HCT116 (cell line): ENCODE data around the gene INTS3. TPM values are rescaled to one million over a fixed set of nuclear protein-coding genes. Genes with fewer than 3 reads are reported as not detected.

Experiments
- ATAC-seq: fragments of 200-7000 bp; cut with Tn5 transposase; 2 replicates; pipeline ENCODE4 v1.9.1; 2020; ENCODE audit warnings: mild to moderate bottlenecking, moderate library complexity
- BruUV-seq: library from RNA; stranded (reverse); fragments of 400-500 nt; replicated peaks from 2 replicates; lab custom pipeline; 2021; lab: Mats Ljungman, UMichigan
- CTCF ChIA-PET: fragments of 300-600 bp; sonication (Branson Sonifier 250); formaldehyde crosslinking; loops from one replicate; lab custom pipeline; 2021; ENCODE audit warnings: antibody characterized with exemption; lab: Charles Lee
- POLR2A ChIA-PET: fragments of 300-600, 350-600 bp; sonication (Branson Sonifier 250); formaldehyde crosslinking; loops from one replicate; lab custom pipeline; 2021; ENCODE audit warnings: antibody characterized with exemption; lab: Charles Lee
- RAD21 ChIA-PET, 2 experiments: fragments of 300-600 bp; sonication (Branson Sonifier 250); formaldehyde crosslinking; loops; one replicate each; lab custom pipeline; 2023; ENCODE audit warnings: low total read pairs in 2 of 2; ENCODE audit not compliant: uncharacterized antibody in 2 of 2, unreplicated experiment in 2 of 2, low non-redundant PET in 1 of 2; lab: Charles Lee
- DNase-seq: peaks from one replicate; pipeline ENCODE4 v3.0.0-alpha.2; 2010; ENCODE audit warnings: low read depth, low spot score
- H2AFZ ChIP-seq: fragments of 200-600 bp; shearing (Covaris generic), sonication (generic); 2 replicates; pipeline ENCODE4 v1.6.1; 2017; ENCODE audit warnings: low read depth, mixed run types, mixed read lengths, antibody characterized with exemption, low read length; ENCODE audit not compliant: poor library complexity, severe bottlenecking
- H3K27ac ChIP-seq: 2 replicates; pipeline ENCODE4 v1.5.1; 2012; ENCODE audit warnings: low read depth, low read length
- H3K27me3 ChIP-seq: fragments of 200-600 bp; sonication (generic); 2 replicates; pipeline ENCODE4 v1.6.1; 2016; ENCODE audit warnings: mixed run types, low read length, mixed read lengths; ENCODE audit not compliant: insufficient read depth
- H3K36me3 ChIP-seq, 2 experiments: fragments of 200-500 bp in 1 of 2; fragments of 200-600 bp in 1 of 2; sonication (Bioruptor generic) in 1 of 2; sonication (generic) in 1 of 2; 2 replicates each; pipeline versions ENCODE4 v1.5.1 to v1.6.1; 2014 to 2016; ENCODE audit warnings: low read length in 2 of 2, inconsistent platforms in 1 of 2, mixed read lengths in 1 of 2, mixed run types in 1 of 2; ENCODE audit not compliant: insufficient read depth in 2 of 2, control insufficient read depth in 1 of 2
- H3K4me1 ChIP-seq, 2 experiments: fragments of 200-600 bp in 1 of 2; sonication (generic) in 1 of 2; 2 replicates each; pipeline versions ENCODE4 v1.5.1 to v1.6.1; 2012 to 2017; ENCODE audit warnings: low read length in 2 of 2, inconsistent platforms in 1 of 2, mild to moderate bottlenecking in 1 of 2, mixed read lengths in 1 of 2, mixed run types in 1 of 2, moderate library complexity in 1 of 2; ENCODE audit not compliant: insufficient read depth in 2 of 2, control insufficient read depth in 1 of 2
- H3K4me2 ChIP-seq: fragments of 200-600 bp; sonication (generic); 2 replicates; pipeline ENCODE4 v1.6.1; 2017; ENCODE audit warnings: mixed run types, low read length, mixed read lengths
- H3K4me3 ChIP-seq, 2 experiments: fragments of 200-600 bp in 1 of 2; sonication (generic) in 1 of 2; replicated peaks in 1 of 2; 2 replicates each; pipeline ENCODE4 v1.5.1; 2011 to 2016; ENCODE audit warnings: low read length in 2 of 2, control low read depth in 1 of 2, low read depth in 1 of 2, mild to moderate bottlenecking in 1 of 2, mixed read lengths in 1 of 2, mixed run types in 1 of 2
- H3K79me2 ChIP-seq: fragments of 200-600 bp; sonication (generic); 2 replicates; pipeline ENCODE4 v1.6.1; 2017; ENCODE audit warnings: mild to moderate bottlenecking, mixed run types, low read length, moderate library complexity, mixed read lengths; ENCODE audit not compliant: insufficient read depth
- H3K9ac ChIP-seq: fragments of 200-600 bp; sonication (generic); 2 replicates; pipeline ENCODE4 v1.6.1; 2016; ENCODE audit warnings: low read length, mixed read lengths
- H3K9me2 ChIP-seq: fragments of 200-600 bp; sonication (generic), shearing (Covaris generic); 2 replicates; pipeline ENCODE4 v1.6.1; 2017; ENCODE audit warnings: mixed run types, mild to moderate bottlenecking, moderate library complexity; ENCODE audit not compliant: insufficient read depth
- H3K9me3 ChIP-seq, 2 experiments: fragments of 200-500 bp in 1 of 2; fragments of 200-600 bp in 1 of 2; sonication (Bioruptor generic) in 1 of 2; sonication (generic) in 1 of 2; 2 replicates each; pipeline ENCODE4 v1.6.1; 2014 to 2017; ENCODE audit warnings: low read length in 2 of 2, mixed read lengths in 2 of 2, inconsistent platforms in 1 of 2, low read depth in 1 of 2, mild to moderate bottlenecking in 1 of 2, mixed run types in 1 of 2, moderate library complexity in 1 of 2; ENCODE audit not compliant: control insufficient read depth in 1 of 2, insufficient read depth in 1 of 2
- H4K20me1 ChIP-seq: fragments of 200-600 bp; sonication (generic), shearing (Covaris generic); 2 replicates; pipeline ENCODE4 v1.6.1; 2017; ENCODE audit warnings: mixed run types, mild to moderate bottlenecking, moderate library complexity; ENCODE audit not compliant: insufficient read depth
- ATF3 ChIP-seq: IDR thresholded peaks from 2 replicates; pipeline ENCODE4 v1.6.1; 2012
- CTCF ChIP-seq, 3 experiments: fragments of 200-600 bp in 1 of 3; sonication (generic) in 1 of 3; IDR thresholded peaks in 2 of 3; conservative IDR thresholded peaks in 1 of 3; 2 replicates each; pipeline ENCODE4 v1.5.1; 2012 to 2017; ENCODE audit warnings: low read depth in 2 of 3, low read length in 2 of 3, antibody characterized with exemption in 1 of 3, borderline replicate concordance in 1 of 3, control low read depth in 1 of 3, mild to moderate bottlenecking in 1 of 3, mixed read lengths in 1 of 3, mixed run types in 1 of 3, moderate library complexity in 1 of 3; ENCODE audit not compliant: insufficient read depth in 1 of 3
- ELF1 ChIP-seq: IDR thresholded peaks from 2 replicates; pipeline ENCODE4 v1.6.1; 2012; ENCODE audit warnings: low read depth, borderline replicate concordance
- EZH2 ChIP-seq: fragments of 200-600 bp; sonication (generic); IDR thresholded peaks from 2 replicates; pipeline ENCODE4 v1.6.1; 2017; ENCODE audit warnings: antibody characterized with exemption, mixed run types
- FOSL1 ChIP-seq: IDR thresholded peaks from 2 replicates; pipeline ENCODE4 v1.6.1; 2012; ENCODE audit warnings: low read depth
- JUND ChIP-seq: IDR thresholded peaks from 2 replicates; pipeline ENCODE4 v1.6.1; 2012
- POLR2A ChIP-seq: IDR thresholded peaks from 2 replicates; pipeline ENCODE4 v1.7.0; 2011; ENCODE audit warnings: borderline replicate concordance; ENCODE audit not compliant: insufficient read depth, insufficient read length; ENCODE audit errors: extremely low read depth
- POLR2AphosphoS5 ChIP-seq: IDR thresholded peaks from 2 replicates; pipeline ENCODE4 v1.6.1; 2011; ENCODE audit warnings: mild to moderate bottlenecking, low read depth, low read length, moderate library complexity
- REST ChIP-seq: IDR thresholded peaks from 2 replicates; pipeline ENCODE4 v1.6.1; 2012; ENCODE audit warnings: low read depth
- SIN3A ChIP-seq: IDR thresholded peaks from 2 replicates; pipeline ENCODE4 v1.6.1; 2012; ENCODE audit warnings: low read depth
- SRF ChIP-seq: IDR thresholded peaks from 2 replicates; pipeline ENCODE4 v1.6.1; 2012; ENCODE audit warnings: low read depth
- YY1 ChIP-seq: IDR thresholded peaks from 2 replicates; pipeline ENCODE4 v1.6.1; 2011; ENCODE audit warnings: low read length, low read depth, moderate library complexity, mild to moderate bottlenecking; ENCODE audit not compliant: insufficient replicate concordance; ENCODE audit errors: extremely low read depth
- ZBTB33 ChIP-seq: IDR thresholded peaks from 2 replicates; pipeline ENCODE4 v1.6.1; 2011; ENCODE audit warnings: mild to moderate bottlenecking, low read length, moderate library complexity; ENCODE audit not compliant: insufficient replicate concordance; ENCODE audit errors: extremely low read depth
- ZFX ChIP-seq: fragments of 450-650 bp; IDR thresholded peaks from 2 replicates; pipeline ENCODE4 v1.6.1; 2017
- intact Hi-C: fragments of 100-400 bp; cut with micrococcal nuclease; formaldehyde crosslinking; loops from 2 replicates; pipeline ENCODE4 v1.10.0; 2022
- total RNA-seq: library from RNA; stranded (reverse); gene quantifications from one replicate; pipeline ENCODE4 v1.2.1, GENCODE V29; 2021; ENCODE audit not compliant: unreplicated experiment

Gene INTS3
- total RNA-seq, 1 experiment from 2014 or later, result 47.6 TPM

GRCh38 chr1:153798468-153798780, 70.6 kb downstream of the INTS3 start:
- Histone ChIP-seq H3K27ac (no peak overlapping the region), H3K36me3 (no peaks in the 10 kb centered on the region), H3K9me2 (no peaks in the 10 kb centered on the region), H2AFZ (no peak overlapping the region), H3K9me3 (no peaks in the 10 kb centered on the region), H3K4me2 (no peak overlapping the region), H4K20me1 (no peaks in the 10 kb centered on the region), H3K9ac (no peak overlapping the region), H3K4me3 (no peak overlapping the region), H3K79me2 (no peaks in the 10 kb centered on the region), H3K27me3 (no peaks in the 10 kb centered on the region), H3K4me1 (no peaks in the 10 kb centered on the region)
- intact Hi-C loops, result loop anchor here (5.0 kb wide), 1 partner anchor 169 kb away; the partner anchor contains the start of gene CREB3L4
- ChIA-PET RAD21 (interaction anchor here (1.0 to 2.2 kb wide), 2 partner anchors 148 to 188 kb away, joined by 3 to 10 read pairs; partner anchors contain the start of genes DENND4B (in 1 of the 2) and RAB13 (in 1 of the 2)), CTCF (interaction anchor here (1.7 to 2.7 kb wide), 2 partner anchors 169 to 188 kb away, joined by 4 to 17 read pairs; partner anchors contain the start of genes CREB3L4 and RAB13), POLR2A (interaction anchor here (1.6 kb wide), 1 partner anchor 192 kb away, joined by 5 read pairs; no protein-coding TSS in a partner anchor)
- no peak for DNase-seq
- BruUV-seq, result no TSS peak
- TF ChIP-seq SRF (no peak), POLR2AphosphoS5 (no peak), ZBTB33 (no peak), ZFX (no peak), CTCF (IDR thresholded peaks at IDR 0.05 in 2 of 3, conservative IDR thresholded peaks at IDR 0.05 in 1 of 3; ENCODE audit: borderline replicate concordance in 1 of 3, insufficient read depth in 1 of 3, low read depth in 2 of 3, low read length in 2 of 3) (no peak), ATF3 (no peak), ELF1 (no peak), YY1 (no peak), SIN3A (no peak), FOSL1 (no peak), POLR2A (no peak), JUND (no peak), EZH2 (no peak), REST (no peak)
- ATAC-seq, result no peak
